ENCODE measurements around the gene CD300A. TPM values are rescaled to one million over a fixed set of nuclear protein-coding genes. Genes with fewer than 3 reads are reported as not detected.

Gene CD300A
- total RNA-seq, 1 experiment from 2014 or later, result 0.71 TPM

GRCh38 chr17:74427763-74428153 is 38.7 kb upstream of the CD300A start:
- no peak overlapping the region for H2AFZ ChIP-seq (ENCODE audit: low read depth, low read length, poor library complexity, severe bottlenecking)
- H4K20me1 ChIP-seq (ENCODE audit: insufficient read depth), result no peaks in the 10 kb centered on the region
- no peaks in the 10 kb centered on the region for H3K9me3 ChIP-seq (ENCODE audit: control insufficient read depth in 1 of 2, insufficient read depth in 1 of 2, low read depth in 1 of 2, low read length in 2 of 2)
- H3K9ac ChIP-seq (ENCODE audit: low read length), result no peak overlapping the region
- intact Hi-C loops (cut with micrococcal nuclease), result no loop called here
- no peaks in the 10 kb centered on the region for H3K9me2 ChIP-seq (ENCODE audit: insufficient read depth)
- peak overlapping the region; percentile 15; the same call in 1 of the 2 replicates for H3K4me2 ChIP-seq (ENCODE audit: low read length)
- ATAC-seq (no peak), DNase-seq (ENCODE audit: low read depth, low spot score) (no peak)
- H3K27me3 ChIP-seq (ENCODE audit: insufficient read depth, low read length), result no peaks in the 10 kb centered on the region
- BruUV-seq (replicated peaks), result no TSS peak
- no peak overlapping the region; the same call in 1 of the 2 replicates for H3K27ac ChIP-seq (ENCODE audit: low read depth, low read length)
- peaks cover 34 to 52% of the 10 kb centered on the region in 2 experiments for H3K4me1 ChIP-seq (ENCODE audit: control insufficient read depth in 1 of 2, insufficient read depth in 2 of 2, low read length in 2 of 2)
- no peaks in the 10 kb centered on the region for H3K36me3 ChIP-seq (ENCODE audit: control insufficient read depth in 1 of 2, insufficient read depth in 2 of 2, low read length in 2 of 2)
- H3K79me2 ChIP-seq (ENCODE audit: insufficient read depth, low read length), result no peaks in the 10 kb centered on the region
- H3K4me3 ChIP-seq (replicated peaks in 1 of 2; ENCODE audit: low read depth in 1 of 2, low read length in 2 of 2), result no peak overlapping the region
- no peak for TF ChIP-seq RAD21 (IDR thresholded peaks at IDR 0.05; ENCODE audit: low read depth)
- no peak for TF ChIP-seq TCF7L2 (IDR thresholded peaks at IDR 0.05; ENCODE audit: borderline replicate concordance, extremely low read depth, insufficient read depth, insufficient read length)
- no peak for TF ChIP-seq EGR1 (IDR thresholded peaks at IDR 0.05; ENCODE audit: low read depth)
- TF ChIP-seq ELF1 (IDR thresholded peaks at IDR 0.05; ENCODE audit: borderline replicate concordance, low read depth), result no peak
- no peak for TF ChIP-seq ZBTB33 (IDR thresholded peaks at IDR 0.05; ENCODE audit: extremely low read depth, insufficient replicate concordance, low read length)
- no peak for TF ChIP-seq ZNF274 (IDR thresholded peaks at IDR 0.05; ENCODE audit: low read depth, low read length)
- no peak for TF ChIP-seq POLR2AphosphoS5 (IDR thresholded peaks at IDR 0.05; ENCODE audit: low read depth, low read length)
- no peak for TF ChIP-seq CEBPB (IDR thresholded peaks at IDR 0.05; ENCODE audit: low read depth)
- no peak for TF ChIP-seq CBX3 (IDR thresholded peaks at IDR 0.05; ENCODE audit: low read depth)
- no peak for TF ChIP-seq SP1 (IDR thresholded peaks at IDR 0.05; ENCODE audit: low read depth)
- TF ChIP-seq FOSL1 (IDR thresholded peaks at IDR 0.05; ENCODE audit: low read depth), result no peak
- TF ChIP-seq EZH2phosphoT487 (IDR thresholded peaks at IDR 0.05; ENCODE audit: borderline replicate concordance), result no peak
- TF ChIP-seq YY1 (IDR thresholded peaks at IDR 0.05; ENCODE audit: extremely low read depth, insufficient replicate concordance, low read depth, low read length), result no peak
- no peak for TF ChIP-seq SIN3A (IDR thresholded peaks at IDR 0.05; ENCODE audit: low read depth)
- TF ChIP-seq REST (IDR thresholded peaks at IDR 0.05; ENCODE audit: low read depth), result no peak
- no peak for TF ChIP-seq POLR2A (IDR thresholded peaks at IDR 0.05; ENCODE audit: borderline replicate concordance, extremely low read depth, insufficient read depth, insufficient read length)
- TF ChIP-seq JUND (IDR thresholded peaks at IDR 0.05), result no peak
- no peak for TF ChIP-seq ATF3 (IDR thresholded peaks at IDR 0.05)
- CTCF ChIA-PET, result no interaction called here
- RAD21 ChIA-PET (ENCODE audit: low non-redundant PET in 1 of 2, low total read pairs in 2 of 2, uncharacterized antibody in 2 of 2, unreplicated experiment in 2 of 2), result no interaction called here
- POLR2A ChIA-PET, result no interaction called here
